Measurements from ENCODE around the gene DYNLRB1. TPM values are rescaled to one million over a fixed set of nuclear protein-coding genes. Genes with fewer than 3 reads are reported as not detected.
"Not testable (repeated sequence)": the region's sequence is repeated elsewhere in the genome, so short reads cannot be mapped to it uniquely, and the experiment has no call there.

Gene DYNLRB1
- total RNA-seq, 6 donors from 2014 or later: 77.5 to 156 (median 122) TPM

DNA sequence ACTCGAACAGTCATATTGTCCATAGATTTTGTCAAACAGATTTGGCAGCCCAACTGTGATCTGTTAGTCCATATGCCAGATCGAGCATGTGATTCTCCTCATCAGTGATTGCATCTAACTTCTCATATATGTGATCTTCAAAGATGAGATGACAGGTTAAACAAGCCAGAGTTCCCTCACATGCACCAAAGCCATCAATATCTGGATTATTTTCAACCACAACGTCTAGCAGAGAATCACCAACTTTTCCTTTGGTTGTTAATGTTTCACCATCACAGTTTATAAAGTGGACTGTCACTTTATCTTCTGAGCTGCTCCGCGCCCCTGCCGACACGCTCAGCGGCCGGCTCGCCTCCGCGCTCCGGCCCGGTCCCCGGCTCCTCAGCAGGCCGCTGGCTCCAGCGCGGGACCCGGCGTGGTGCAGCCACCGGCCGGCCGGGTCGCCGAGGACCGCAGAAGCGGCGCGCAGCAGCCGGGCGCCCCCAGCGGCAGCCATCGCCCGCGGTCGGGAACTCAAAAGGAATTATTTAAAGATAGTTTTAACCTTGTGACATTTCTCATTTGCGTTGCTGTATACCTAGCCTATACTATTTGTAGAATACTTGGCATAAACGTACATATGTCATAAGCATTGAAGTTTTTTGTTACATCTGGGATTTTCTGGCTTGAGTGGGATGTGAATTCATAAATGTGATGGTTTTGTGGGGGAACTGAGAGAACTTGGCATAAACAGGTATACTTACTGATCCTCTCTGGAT lies 40.1 kb upstream of the DYNLRB1 start:
- no peak overlapping the region for H3K4me3 ChIP-seq
- no peaks in the 10 kb centered on the region for H3K9me3 ChIP-seq
- DNase-seq: peak; percentile 41 to 94
- peak overlapping the region in 1 of 4 donors; percentile 64 for H3K27ac ChIP-seq
- peaks cover 2 to 58% (median 11%) of the 10 kb centered on the region in 4 donors for H3K36me3 ChIP-seq
- peak; percentile 69 to 90 for ATAC-seq (ENCODE audit: low FRiP score in 2 of 2)
- peaks cover 0 to 15% (median 6%) of the 10 kb centered on the region in 4 donors for H3K4me1 ChIP-seq
- TF ChIP-seq POLR2AphosphoS5 (IDR thresholded peaks at IDR 0.05): no peak
- TF ChIP-seq EP300 (IDR thresholded peaks at IDR 0.05): no peak
- TF ChIP-seq, protein P1, sequence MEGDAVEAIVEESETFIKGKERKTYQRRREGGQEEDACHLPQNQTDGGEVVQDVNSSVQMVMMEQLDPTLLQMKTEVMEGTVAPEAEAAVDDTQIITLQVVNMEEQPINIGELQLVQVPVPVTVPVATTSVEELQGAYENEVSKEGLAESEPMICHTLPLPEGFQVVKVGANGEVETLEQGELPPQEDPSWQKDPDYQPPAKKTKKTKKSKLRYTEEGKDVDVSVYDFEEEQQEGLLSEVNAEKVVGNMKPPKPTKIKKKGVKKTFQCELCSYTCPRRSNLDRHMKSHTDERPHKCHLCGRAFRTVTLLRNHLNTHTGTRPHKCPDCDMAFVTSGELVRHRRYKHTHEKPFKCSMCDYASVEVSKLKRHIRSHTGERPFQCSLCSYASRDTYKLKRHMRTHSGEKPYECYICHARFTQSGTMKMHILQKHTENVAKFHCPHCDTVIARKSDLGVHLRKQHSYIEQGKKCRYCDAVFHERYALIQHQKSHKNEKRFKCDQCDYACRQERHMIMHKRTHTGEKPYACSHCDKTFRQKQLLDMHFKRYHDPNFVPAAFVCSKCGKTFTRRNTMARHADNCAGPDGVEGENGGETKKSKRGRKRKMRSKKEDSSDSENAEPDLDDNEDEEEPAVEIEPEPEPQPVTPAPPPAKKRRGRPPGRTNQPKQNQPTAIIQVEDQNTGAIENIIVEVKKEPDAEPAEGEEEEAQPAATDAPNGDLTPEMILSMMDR (IDR thresholded peaks at IDR 0.05): peak; percentile 40 to 74 (median 62)
- TF ChIP-seq POLR2A (IDR thresholded peaks at IDR 0.05): no peak
- H3K27me3 ChIP-seq: no peaks in the 10 kb centered on the region
- WGBS, 2 donors: 36 to 40% methylated on average over 20 to 38 of the region's 38 CpGs

DNA sequence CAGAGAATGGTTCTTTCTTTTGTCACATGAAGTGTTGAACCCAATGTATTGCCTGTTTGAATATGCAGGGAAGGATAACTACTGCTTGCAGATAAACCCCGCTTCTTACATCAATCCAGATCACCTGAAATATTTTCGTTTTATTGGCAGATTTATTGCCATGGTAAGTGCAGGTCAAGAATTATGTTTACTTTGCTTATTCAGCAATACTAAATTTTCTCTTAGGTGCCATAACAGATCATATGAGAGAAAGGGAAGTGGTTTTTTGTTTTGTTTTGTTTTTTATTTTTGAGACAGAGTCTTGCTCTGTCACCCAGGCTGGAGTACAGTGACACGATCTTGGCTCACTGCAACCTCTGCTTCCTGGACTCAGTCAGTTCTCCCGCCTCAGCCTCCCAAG lies 36.6 kb upstream of the DYNLRB1 start:
- Histone ChIP-seq H3K4me3 (no peak overlapping the region), H3K36me3 (peaks cover 3 to 66% (median 29%) of the 10 kb centered on the region in 4 donors), H3K9me3 (no peaks in the 10 kb centered on the region), H3K4me1 (peaks cover 0 to 8% (median 0%) of the 10 kb centered on the region in 4 donors), H3K27me3 (no peaks in the 10 kb centered on the region), H3K27ac (no peak overlapping the region)
- DNase-seq (no peak), ATAC-seq (ENCODE audit: low FRiP score in 2 of 2) (no peak)
- TF ChIP-seq, protein P1 (IDR thresholded peaks at IDR 0.05): no peak
- TF ChIP-seq EP300 (IDR thresholded peaks at IDR 0.05) (no peak), POLR2AphosphoS5 (IDR thresholded peaks at IDR 0.05) (no peak), POLR2A (IDR thresholded peaks at IDR 0.05) (no peak)
- WGBS, 2 donors: 91 to 94% methylated on average over 4 of the region's 4 CpGs

DNA sequence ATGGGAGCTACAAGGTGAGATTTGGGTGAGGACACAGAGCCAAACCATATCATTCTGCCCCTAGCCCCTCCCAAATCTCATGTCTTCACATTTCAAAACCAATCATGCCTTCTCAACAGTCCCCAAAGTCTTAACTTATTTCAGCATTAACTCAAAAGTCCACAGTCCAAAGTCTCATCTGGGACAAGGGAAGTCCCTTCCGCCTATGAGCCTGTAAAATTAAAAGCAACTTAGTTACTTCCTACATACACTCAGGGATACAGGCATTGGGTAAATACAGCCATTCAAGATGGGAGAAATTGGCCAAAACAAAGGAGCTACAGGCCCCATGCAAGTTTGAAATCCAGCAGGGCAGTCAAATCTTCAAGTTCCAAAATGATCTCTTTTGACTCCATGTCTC lies 34.1 kb upstream of the DYNLRB1 start:
- not testable (repeated sequence) for H3K4me3 ChIP-seq; H3K27ac ChIP-seq; ATAC-seq (ENCODE audit: low FRiP score in 2 of 2); DNase-seq; H3K27me3 ChIP-seq; H3K9me3 ChIP-seq; H3K4me1 ChIP-seq
- H3K36me3 ChIP-seq: peaks cover 3 to 74% (median 37%) of the 10 kb centered on the region in 4 donors
- WGBS, 2 donors: 50 to 89% methylated on average over 1 of the region's 1 CpG

DNA sequence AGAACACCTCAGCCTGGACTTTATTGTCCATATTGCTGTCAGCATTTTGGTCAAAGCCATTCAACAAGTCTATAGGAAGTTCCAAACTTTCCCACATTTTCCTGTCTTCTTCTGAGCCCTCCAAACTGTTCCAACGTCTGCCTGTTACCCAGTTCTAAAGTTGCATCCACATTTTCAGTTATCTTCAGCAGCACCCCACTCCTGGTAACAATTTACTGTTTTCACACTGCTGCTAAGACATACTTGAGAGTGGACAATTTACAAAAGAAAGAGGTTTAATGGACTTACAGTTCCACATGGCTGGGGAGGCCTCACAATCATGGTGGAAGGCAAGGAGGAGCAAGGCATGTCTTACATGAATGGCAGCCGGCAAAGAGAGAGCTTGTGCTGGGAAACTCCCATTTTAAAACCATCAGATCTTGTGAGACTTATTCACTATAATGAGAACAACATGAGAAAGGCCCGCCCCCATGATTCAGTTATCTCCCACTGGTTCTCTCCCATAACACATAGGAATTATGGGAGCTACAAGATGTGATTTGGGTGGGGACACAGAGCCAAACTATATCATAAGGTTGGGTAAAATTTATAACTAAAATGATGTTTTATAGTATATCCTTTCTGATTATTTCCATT lies 32.5 kb upstream of the DYNLRB1 start:
- H3K36me3 ChIP-seq: peaks cover 3 to 77% (median 47%) of the 10 kb centered on the region in 4 donors
- not testable (repeated sequence) for H3K9me3 ChIP-seq; H3K4me3 ChIP-seq; H3K4me1 ChIP-seq; DNase-seq; ATAC-seq (ENCODE audit: low FRiP score in 2 of 2); H3K27ac ChIP-seq; H3K27me3 ChIP-seq
- 96% methylated on average over 3 of the region's 3 CpGs for WGBS, 2 donors

DNA sequence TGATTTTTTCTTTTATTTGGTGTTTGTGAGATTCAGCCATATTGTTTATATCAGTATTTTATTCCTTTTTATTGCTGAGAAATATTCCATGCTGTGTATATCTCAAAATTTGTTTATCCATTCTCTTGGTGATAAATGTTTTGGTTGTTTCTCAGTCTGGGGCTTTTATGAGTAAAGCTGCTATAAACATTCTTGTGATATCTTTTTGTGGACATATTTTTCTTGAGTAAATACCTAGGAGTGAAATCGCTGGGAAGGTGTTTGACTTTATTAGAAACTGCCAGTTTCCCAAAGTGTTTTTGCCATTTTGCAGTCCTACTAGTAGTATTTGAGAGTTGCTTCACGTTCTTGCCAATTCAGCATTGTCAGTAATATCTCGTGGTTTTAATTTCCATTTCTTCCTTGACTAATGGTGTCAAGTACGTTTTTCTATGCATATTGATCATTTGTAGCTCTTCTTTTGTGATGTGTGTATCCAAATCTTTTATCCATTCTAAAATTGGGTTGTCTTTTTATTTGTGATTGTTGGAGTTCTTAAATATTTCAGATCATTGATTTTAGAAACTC lies 31.1 kb upstream of the DYNLRB1 start:
- H3K36me3 ChIP-seq: peaks cover 0 to 78% (median 53%) of the 10 kb centered on the region in 4 donors
- WGBS, 2 donors: 72 to 80% methylated on average over 4 of the region's 4 CpGs
- ATAC-seq (ENCODE audit: low FRiP score in 2 of 2) (no peak), DNase-seq (no peak)
- no peaks in the 10 kb centered on the region for H3K4me1 ChIP-seq
- H3K9me3 ChIP-seq: no peaks in the 10 kb centered on the region
- TF ChIP-seq POLR2AphosphoS5 (IDR thresholded peaks at IDR 0.05): no peak
- no peak for TF ChIP-seq POLR2A (IDR thresholded peaks at IDR 0.05)
- no peak for TF ChIP-seq EP300 (IDR thresholded peaks at IDR 0.05)
- TF ChIP-seq, protein P1 (IDR thresholded peaks at IDR 0.05): no peak
- H3K4me3 ChIP-seq: no peak overlapping the region
- no peaks in the 10 kb centered on the region for H3K27me3 ChIP-seq
- no peak overlapping the region for H3K27ac ChIP-seq
